ENCODE data around the gene RUNX2.

DNA sequence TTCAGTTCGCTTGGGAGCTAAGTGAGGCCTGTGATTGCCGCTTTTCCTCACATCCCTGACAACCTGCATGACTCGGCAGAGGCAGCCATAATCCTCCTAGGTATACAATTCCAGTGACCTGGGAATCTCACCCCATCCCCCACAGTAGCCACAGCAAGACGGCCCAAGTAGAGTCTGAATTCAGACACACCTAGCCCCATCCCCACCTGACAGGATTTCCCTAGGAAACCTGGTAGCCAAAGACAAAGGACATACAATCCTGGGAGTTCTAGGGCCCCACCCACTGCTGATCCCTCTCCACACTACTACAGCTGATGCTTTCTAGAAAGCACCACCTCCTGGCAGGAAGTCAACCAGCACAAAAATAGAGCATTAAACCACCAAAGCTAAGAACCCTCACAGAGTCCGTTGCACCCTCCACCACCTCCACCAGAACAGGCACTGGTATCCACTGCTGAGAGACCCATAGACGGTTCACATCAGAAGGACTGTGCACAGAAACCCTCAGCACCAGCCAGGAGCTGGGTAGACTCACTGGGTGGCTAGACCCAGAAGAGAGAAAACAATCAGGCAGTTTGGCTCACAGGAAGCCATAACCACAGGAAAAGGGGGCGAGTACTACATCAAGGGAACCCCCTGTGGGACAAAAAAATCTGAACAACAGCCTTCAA lies 17.9 kb upstream of the RUNX2 start:
- no peak for TF ChIP-seq EP300 (IDR thresholded peaks at IDR 0.05; ENCODE audit: low read depth)
- TF ChIP-seq, protein P1, sequence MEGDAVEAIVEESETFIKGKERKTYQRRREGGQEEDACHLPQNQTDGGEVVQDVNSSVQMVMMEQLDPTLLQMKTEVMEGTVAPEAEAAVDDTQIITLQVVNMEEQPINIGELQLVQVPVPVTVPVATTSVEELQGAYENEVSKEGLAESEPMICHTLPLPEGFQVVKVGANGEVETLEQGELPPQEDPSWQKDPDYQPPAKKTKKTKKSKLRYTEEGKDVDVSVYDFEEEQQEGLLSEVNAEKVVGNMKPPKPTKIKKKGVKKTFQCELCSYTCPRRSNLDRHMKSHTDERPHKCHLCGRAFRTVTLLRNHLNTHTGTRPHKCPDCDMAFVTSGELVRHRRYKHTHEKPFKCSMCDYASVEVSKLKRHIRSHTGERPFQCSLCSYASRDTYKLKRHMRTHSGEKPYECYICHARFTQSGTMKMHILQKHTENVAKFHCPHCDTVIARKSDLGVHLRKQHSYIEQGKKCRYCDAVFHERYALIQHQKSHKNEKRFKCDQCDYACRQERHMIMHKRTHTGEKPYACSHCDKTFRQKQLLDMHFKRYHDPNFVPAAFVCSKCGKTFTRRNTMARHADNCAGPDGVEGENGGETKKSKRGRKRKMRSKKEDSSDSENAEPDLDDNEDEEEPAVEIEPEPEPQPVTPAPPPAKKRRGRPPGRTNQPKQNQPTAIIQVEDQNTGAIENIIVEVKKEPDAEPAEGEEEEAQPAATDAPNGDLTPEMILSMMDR (IDR thresholded peaks at IDR 0.05), result no peak
- TF ChIP-seq POLR2AphosphoS5 (IDR thresholded peaks at IDR 0.05), result no peak
- no peak for TF ChIP-seq POLR2A (IDR thresholded peaks at IDR 0.05)
